Thyroid gland (tissue), 4 donors: Measurements from ENCODE around the gene NOL8. TPM values are rescaled to one million over a fixed set of nuclear protein-coding genes. Genes with fewer than 3 reads are reported as not detected.

ENCODE experiments used
- DNase-seq, 2 donors: peaks; one replicate each; pipeline ENCODE4 v3.0.0-alpha.2; 2019
- H3K27ac ChIP-seq, 3 donors: fragments of 200-600 bp; sonication (generic); 1 replicate in 2 of 3; 2 replicates in 1 of 3; pipeline ENCODE4 v1.5.1; 2016 to 2019; ENCODE audit warnings: mild to moderate bottlenecking in 1 of 3, moderate library complexity in 1 of 3
- H3K27me3 ChIP-seq: fragments of 200-600 bp; sonication (generic); one replicate; pipeline ENCODE4 v1.5.1; 2019
- H3K36me3 ChIP-seq, 2 donors: fragments of 200-600 bp; sonication (generic); one replicate each; pipeline ENCODE4 v1.5.1; 2016 to 2019
- H3K4me1 ChIP-seq, 2 donors: fragments of 200-600 bp; sonication (generic); one replicate each; pipeline ENCODE4 v1.5.1; 2017 to 2019
- H3K4me3 ChIP-seq, 3 donors: fragments of 200-600 bp; sonication (generic); replicated peaks in 1 of 3; 1 replicate in 2 of 3; 2 replicates in 1 of 3; pipeline ENCODE4 v1.5.1; 2016; ENCODE audit warnings: mild to moderate bottlenecking in 1 of 3
- H3K9me3 ChIP-seq: fragments of 200-600 bp; sonication (generic); one replicate; pipeline ENCODE4 v1.5.1; 2017
- CTCF ChIP-seq, 6 experiments: fragments of 200-600 bp in 3 of 6; fragments of 450-650 bp in 3 of 6; sonication (generic) in 3 of 6; IDR thresholded peaks; one replicate each; pipeline ENCODE4 v1.5.1; 2016 to 2019; ENCODE audit warnings: antibody characterized with exemption in 6 of 6, mild to moderate bottlenecking in 2 of 6, inconsistent platforms in 1 of 6, moderate library complexity in 1 of 6
- POLR2A ChIP-seq, 2 donors: fragments of 450-650 bp; IDR thresholded peaks; one replicate each; pipeline ENCODE4 v1.6.1; 2017; ENCODE audit warnings: antibody characterized with exemption in 2 of 2, mild to moderate bottlenecking in 2 of 2, moderate library complexity in 1 of 2
- WGBS, 2 donors: methylation state at CpG; one replicate each; pipeline ENCODE4 v1.1.5; 2017; 5-methylcytosine and 5-hydroxymethylcytosine counted together
- intact Hi-C: fragments of 100-400 bp; cut with DNase I; formaldehyde crosslinking; loops from one replicate; pipeline ENCODE4 v1.15.1; 2023
- total RNA-seq, 4 donors: library from RNA; depleted of rRNA; stranded (reverse); fragments of >200 nt; gene quantifications; one replicate each; pipeline ENCODE4 v1.2.3, GENCODE V29; 2016

NOL8 gene
- total RNA-seq, 4 donors from 2014 or later = 30.0 to 38.2 (median 33.6) TPM

- no peak overlapping the region for H3K4me3 ChIP-seq
Observed at GRCh38 chr9:92341578-92341977, 16.4 kb upstream of the NOL8 start.

GRCh38 chr9:92333282-92333634 is 8.1 kb upstream of the NOL8 start:
- no peak overlapping the region for H3K4me3 ChIP-seq
- H3K27me3 ChIP-seq = no peaks in the 10 kb centered on the region
- no peak overlapping the region for H3K27ac ChIP-seq
- DNase-seq = no peak
- no peaks in the 10 kb centered on the region for H3K4me1 ChIP-seq
- no peaks in the 10 kb centered on the region for H3K9me3 ChIP-seq
- 90 to 93% methylated on average over 2 of the region's 2 CpGs for WGBS, 2 donors
- no peaks in the 10 kb centered on the region for H3K36me3 ChIP-seq
- intact Hi-C loops = loop anchor here (10.0 kb wide), 1 partner anchor 302 kb away; no protein-coding TSS in a partner anchor
- no peak for TF ChIP-seq POLR2A (IDR thresholded peaks at IDR 0.05)
- no peak for TF ChIP-seq CTCF (IDR thresholded peaks at IDR 0.05)

More at GRCh38 chr9:92341578-92341977, 16.4 kb upstream of the NOL8 start:
- DNase-seq = no peak
- H3K9me3 ChIP-seq = no peaks in the 10 kb centered on the region
- no peaks in the 10 kb centered on the region for H3K27me3 ChIP-seq
- no peak overlapping the region for H3K27ac ChIP-seq
- intact Hi-C loops = no loop called here
- WGBS, 2 donors = 100% methylated on average over 1 of the region's 1 CpG
- TF ChIP-seq POLR2A (IDR thresholded peaks at IDR 0.05) = no peak
- no peak for TF ChIP-seq CTCF (IDR thresholded peaks at IDR 0.05)
- no peaks in the 10 kb centered on the region for H3K4me1 ChIP-seq
- H3K36me3 ChIP-seq = no peaks in the 10 kb centered on the region

- no peak overlapping the region for H3K27ac ChIP-seq
- TF ChIP-seq POLR2A (IDR thresholded peaks at IDR 0.05) (no peak), CTCF (IDR thresholded peaks at IDR 0.05) (no peak)
- H3K36me3 ChIP-seq = no peaks in the 10 kb centered on the region
- WGBS, 2 donors = 80 to 90% methylated on average over 3 of the region's 3 CpGs
- intact Hi-C loops = loop anchor here (10.0 kb wide), 1 partner anchor 302 kb away; no protein-coding TSS in a partner anchor
- no peaks in the 10 kb centered on the region for H3K4me1 ChIP-seq
- no peaks in the 10 kb centered on the region for H3K27me3 ChIP-seq
- no peak for DNase-seq
- H3K4me3 ChIP-seq = no peak overlapping the region
- no peaks in the 10 kb centered on the region for H3K9me3 ChIP-seq
Observed at GRCh38 chr9:92332577-92333281, 7.6 kb upstream of the NOL8 start.

GRCh38 chr9:92328225-92328624 is 3.1 kb upstream of the NOL8 start:
- intact Hi-C loops = loop anchor here (5.0 kb wide), 1 partner anchor 464 kb away; no protein-coding TSS in a partner anchor
- peaks cover 15 to 16% of the 10 kb centered on the region in 2 donors for H3K4me1 ChIP-seq
- no peaks in the 10 kb centered on the region for H3K36me3 ChIP-seq
- no peak for DNase-seq
- 39 to 49% methylated on average over 2 of the region's 2 CpGs for WGBS, 2 donors
- no peaks in the 10 kb centered on the region for H3K27me3 ChIP-seq
- no peaks in the 10 kb centered on the region for H3K9me3 ChIP-seq
- TF ChIP-seq POLR2A (IDR thresholded peaks at IDR 0.05) (no peak), CTCF (IDR thresholded peaks at IDR 0.05) (no peak)
- H3K27ac ChIP-seq = no peak overlapping the region
- no peak overlapping the region for H3K4me3 ChIP-seq

GRCh38 chr9:92327283-92327850 is 2.2 kb upstream of the NOL8 start:
- intact Hi-C loops = loop anchor here (5.0 kb wide), 1 partner anchor 465 kb away; no protein-coding TSS in a partner anchor
- TF ChIP-seq CTCF (IDR thresholded peaks at IDR 0.05) = no peak
- no peak for TF ChIP-seq POLR2A (IDR thresholded peaks at IDR 0.05)

More at GRCh38 chr9:92327283-92327850, 2.2 kb upstream of the NOL8 start:
- peaks cover 0 to 5% of the 10 kb centered on the region in 2 donors for H3K36me3 ChIP-seq
- WGBS, 2 donors = 60 to 88% methylated on average over 2 of the region's 2 CpGs
- DNase-seq = no peak
- H3K4me3 ChIP-seq = no peak overlapping the region
- no peak overlapping the region for H3K27ac ChIP-seq
- no peaks in the 10 kb centered on the region for H3K9me3 ChIP-seq
- peaks cover 15 to 16% of the 10 kb centered on the region in 2 donors for H3K4me1 ChIP-seq
- no peaks in the 10 kb centered on the region for H3K27me3 ChIP-seq
